NCI-H2196 (cell line): ENCODE measurements around the gene COASY.
"Not testable (repeated sequence)": the region's sequence is repeated elsewhere in the genome, so short reads cannot be mapped to it uniquely, and the experiment has no call there.

Source experiments
- DNase-seq: peaks from one replicate; lab custom pipeline; 2025; ENCODE audit not compliant: unreplicated experiment; lab: John Stamatoyannopoulos, UW

Gene COASY

GRCh38 chr17:42609814-42610801 is 48.2 kb downstream of the COASY start:
- not testable (repeated sequence) for DNase-seq

- DNase-seq, result no peak
Measured at GRCh38 chr17:42612013-42612412, 50.1 kb downstream of the COASY start.

- no peak for DNase-seq
Measured at GRCh38 chr17:42613699-42614295, 51.8 kb downstream of the COASY start.
